GM19324 (cell line): ENCODE results near the gene DUXA.
"Not testable (repeated sequence)": the region's sequence is repeated elsewhere in the genome, so short reads cannot be mapped to it uniquely, and the experiment has no call there.

ENCODE experiments used
- ATAC-seq: cut with Tn5 transposase; IDR thresholded peaks from one replicate; pipeline ENCODE4 v1.9.1; 2021; ENCODE audit warnings: mild to moderate bottlenecking, moderate library complexity; ENCODE audit not compliant: unreplicated experiment, low FRiP score

DUXA gene

GRCh38 chr19:57167385-57167784 is at the start of gene DUXA:
Gene DUXA, minus strand, starts transcription at chr19:57167485. Its CDS starts 42 bp downstream, at chr19:57167443.
- ATAC-seq: no peak

GRCh38 chr19:57212109-57212508 is 44.8 kb upstream of the DUXA start:
- no peak for ATAC-seq

- ATAC-seq: no peak
These were observed 43.1 kb upstream of the DUXA start for GRCh38 chr19:57210381-57210780.

- no peak for ATAC-seq
These were observed 34.9 kb upstream of the DUXA start for GRCh38 chr19:57202160-57202559.

- ATAC-seq: not testable (repeated sequence)
These were observed 30.6 kb upstream of the DUXA start for GRCh38 chr19:57197874-57198273.

GRCh38 chr19:57192993-57193392 is 25.7 kb upstream of the DUXA start:
- no peak for ATAC-seq

GRCh38 chr19:57192077-57192420 is 24.8 kb upstream of the DUXA start:
- no peak for ATAC-seq

- ATAC-seq: peak; percentile 90
These were observed 24.1 kb upstream of the DUXA start, which contains the start of gene ZNF264 for GRCh38 chr19:57191141-57192076. Gene ZNF264, plus strand, starts transcription at chr19:57191500. Its CDS starts 414 bp downstream, at chr19:57191914.

- ATAC-seq: no peak
These were observed 23.0 kb upstream of the DUXA start for GRCh38 chr19:57190301-57190700.

- ATAC-seq: no peak
These were observed 4.3 kb upstream of the DUXA start for GRCh38 chr19:57171551-57172081.

- no peak for ATAC-seq
These were observed 1.4 kb downstream of the DUXA start for GRCh38 chr19:57165846-57166245.

GRCh38 chr19:57161985-57162539 is 5.2 kb downstream of the DUXA start:
- ATAC-seq: no peak

- ATAC-seq: no peak
These were observed 14.4 kb downstream of the DUXA start for GRCh38 chr19:57152921-57153320.

- ATAC-seq: no peak
These were observed 25.6 kb downstream of the DUXA start for GRCh38 chr19:57141699-57142098.

- ATAC-seq: no peak
These were observed 31.5 kb downstream of the DUXA start for GRCh38 chr19:57135797-57136196.

- not testable (repeated sequence) for ATAC-seq
These were observed 39.9 kb downstream of the DUXA start for GRCh38 chr19:57127403-57127802.

- ATAC-seq: no peak
These were observed 43.4 kb downstream of the DUXA start for GRCh38 chr19:57123882-57124281.

- no peak for ATAC-seq
These were observed 48.4 kb downstream of the DUXA start for GRCh38 chr19:57118848-57119247.

GRCh38 chr19:57113501-57113900 is 53.8 kb downstream of the DUXA start:
- ATAC-seq: not testable (repeated sequence)

GRCh38 chr19:57111329-57111644 is 56.0 kb downstream of the DUXA start:
- no peak for ATAC-seq

- no peak for ATAC-seq
These were observed 56.5 kb downstream of the DUXA start for GRCh38 chr19:57110592-57111328.
